Hepatocyte (in vitro differentiated cells): Measurements from ENCODE around the gene COQ9. TPM values are rescaled to one million over a fixed set of nuclear protein-coding genes. Genes with fewer than 3 reads are reported as not detected.
"Not testable (repeated sequence)": the region's sequence is repeated elsewhere in the genome, so short reads cannot be mapped to it uniquely, and the experiment has no call there.

Experiments used
- DNase-seq: peaks from one replicate; pipeline ENCODE4 v3.0.0-alpha.2; 2016; ENCODE audit warnings: low spot score
- H2AFZ ChIP-seq: fragments of 200-600 bp; sonication (generic); 2 replicates; pipeline ENCODE4 v1.6.0; 2016; ENCODE audit warnings: antibody characterized with exemption, mild to moderate bottlenecking
- H3K27ac ChIP-seq: fragments of 200-600 bp; sonication (generic); 2 replicates; pipeline ENCODE4 v1.5.1; 2016; ENCODE audit warnings: mild to moderate bottlenecking
- H3K27me3 ChIP-seq: fragments of 200-600 bp; sonication (generic); 2 replicates; pipeline ENCODE4 v1.6.1; 2016
- H3K36me3 ChIP-seq: fragments of 200-600 bp; sonication (generic); replicated peaks from 2 replicates; pipeline ENCODE4 v1.5.1; 2016; ENCODE audit warnings: low read depth; ENCODE audit not compliant: insufficient read depth
- H3K4me1 ChIP-seq: fragments of 200-600 bp; sonication (generic); 2 replicates; pipeline ENCODE4 v1.5.1; 2016; ENCODE audit warnings: mild to moderate bottlenecking, moderate library complexity; ENCODE audit not compliant: insufficient read depth
- H3K4me2 ChIP-seq: fragments of 200-600 bp; sonication (generic); 2 replicates; pipeline ENCODE4 v1.6.0; 2016
- H3K4me3 ChIP-seq: fragments of 200-600 bp; sonication (generic); 2 replicates; pipeline ENCODE4 v1.5.1; 2016; ENCODE audit warnings: mild to moderate bottlenecking
- H3K79me2 ChIP-seq: fragments of 200-600 bp; sonication (generic); 2 replicates; pipeline ENCODE4 v1.6.0; 2017; ENCODE audit warnings: mild to moderate bottlenecking
- H3K9me2 ChIP-seq: fragments of 200-600 bp; sonication (generic); replicated peaks from 2 replicates; pipeline ENCODE4 v1.6.0; 2017; ENCODE audit warnings: mild to moderate bottlenecking; ENCODE audit not compliant: insufficient read depth
- H3K9me3 ChIP-seq: fragments of 200-600 bp; sonication (generic); 2 replicates; pipeline ENCODE4 v1.5.1; 2016; ENCODE audit warnings: low read depth, mild to moderate bottlenecking
- H4K20me1 ChIP-seq: fragments of 200-600 bp; sonication (generic); 2 replicates; pipeline ENCODE4 v1.6.0; 2016; ENCODE audit warnings: mild to moderate bottlenecking; ENCODE audit not compliant: insufficient read depth, poor library complexity, severe bottlenecking
- CTCF ChIP-seq: fragments of 200-600 bp; sonication (generic); IDR thresholded peaks from 2 replicates; pipeline ENCODE4 v1.5.1; 2016; ENCODE audit warnings: antibody characterized with exemption, mild to moderate bottlenecking; ENCODE audit not compliant: poor library complexity
- EZH2 ChIP-seq: fragments of 200-600 bp; sonication (generic); IDR thresholded peaks from 2 replicates; pipeline ENCODE4 v1.6.1; 2016; ENCODE audit warnings: antibody characterized with exemption, mild to moderate bottlenecking, borderline replicate concordance
- EZH2phosphoT487 ChIP-seq: fragments of 200-600 bp; sonication (generic); IDR thresholded peaks from one replicate; pipeline ENCODE4 v1.6.1; 2018; ENCODE audit warnings: antibody characterized with exemption, mild to moderate bottlenecking, low read depth, moderate library complexity; ENCODE audit not compliant: unreplicated experiment, severe bottlenecking
- WGBS: methylation state at CpG from one replicate; pipeline ENCODE4 v1.1.6; 2016; ENCODE audit warnings: low lambda C conversion rate; ENCODE audit errors: missing lambda C conversion rate; 5-methylcytosine and 5-hydroxymethylcytosine counted together
- polyA plus RNA-seq: library from polyadenylated mRNA; unstranded; fragments of >200 nt; fragmentation: Nextera tagmentation; extraction: Ambion mirVana; gene quantifications from 2 replicates; pipeline ENCODE4 v1.2.1, GENCODE V29; 2016
- total RNA-seq: library from RNA; depleted of rRNA; stranded (reverse); fragments of >200 nt; gene quantifications from 2 replicates; pipeline ENCODE4 v1.2.3, GENCODE V29; 2014

The COQ9 gene
- total RNA-seq (57.1 and 61.9 TPM in 2 replicates), polyA plus RNA-seq (63.2 and 81.5 TPM in 2 replicates)

- Histone ChIP-seq H3K27me3 (no peaks in the 10 kb centered on the region), H3K27ac (peak within 1 kb of the TSS; percentile 95), H2AFZ (peak within 1 kb of the TSS; percentile 55), H4K20me1 (no peaks in the 10 kb centered on the region), H3K79me2 (peaks cover 68% of the 10 kb centered on the region), H3K4me2 (peak within 1 kb of the TSS; percentile 89), H3K4me3 (peak within 1 kb of the TSS; percentile 80), H3K9me2 (no peaks in the 10 kb centered on the region), H3K4me1 (peaks cover 16% of the 10 kb centered on the region), H3K9me3 (no peaks in the 10 kb centered on the region), H3K36me3 (no peaks in the 10 kb centered on the region)
- WGBS: 2% methylated on average over 48 of the region's 68 CpGs
- peak; percentile 98 for DNase-seq
- TF ChIP-seq EZH2: no peak
- no peak for TF ChIP-seq EZH2phosphoT487
- TF ChIP-seq CTCF: no peak
Measured at GRCh38 chr16:57447186-57447962, at the start of gene COQ9, which contains the start of gene CIAPIN1. TSS of gene COQ9 (plus strand) at chr16:57447479. CDS start at chr16:57447506, 27 bp downstream. TSS of gene CIAPIN1 (minus strand) at chr16:57447385. CDS start at chr16:57440928, 6,457 bp downstream.

GRCh38 chr16:57397493-57397892 lies 49.8 kb upstream of the COQ9 start:
- not testable (repeated sequence) for H2AFZ ChIP-seq, H3K36me3 ChIP-seq, H3K27ac ChIP-seq, H3K79me2 ChIP-seq, H3K4me2 ChIP-seq, H3K4me3 ChIP-seq, H3K27me3 ChIP-seq, H3K9me3 ChIP-seq, H3K4me1 ChIP-seq, DNase-seq, H4K20me1 ChIP-seq, H3K9me2 ChIP-seq
- WGBS: 91% methylated on average over 4 of the region's 4 CpGs

GRCh38 chr16:57401943-57402640 lies 45.2 kb upstream of the COQ9 start:
- DNase-seq: no peak
- no peak for TF ChIP-seq EZH2
- no peak for TF ChIP-seq EZH2phosphoT487
- TF ChIP-seq CTCF: no peak
- Histone ChIP-seq H2AFZ (no peak overlapping the region), H3K79me2 (no peaks in the 10 kb centered on the region), H3K9me2 (no peaks in the 10 kb centered on the region), H3K27ac (no peak overlapping the region), H4K20me1 (no peaks in the 10 kb centered on the region), H3K4me1 (no peaks in the 10 kb centered on the region), H3K27me3 (no peaks in the 10 kb centered on the region), H3K36me3 (no peaks in the 10 kb centered on the region), H3K4me2 (no peak overlapping the region), H3K9me3 (no peaks in the 10 kb centered on the region), H3K4me3 (no peak overlapping the region)
- WGBS: 57% methylated on average over 7 of the region's 7 CpGs
